GM18511 (cell line): ENCODE measurements around the gene PRAMEF7.
"Not testable (repeated sequence)": the region's sequence is repeated elsewhere in the genome, so short reads cannot be mapped to it uniquely, and the experiment has no call there.

Experiments
- ATAC-seq: cut with Tn5 transposase; IDR thresholded peaks from one replicate; pipeline ENCODE4 v1.9.1; 2021; ENCODE audit warnings: mild to moderate bottlenecking, moderate library complexity; ENCODE audit not compliant: unreplicated experiment

PRAMEF7 gene

GRCh38 chr1:12916310-12916709 is at the start of gene PRAMEF7:
TSS of gene PRAMEF7 (plus strand) at chr1:12916610. CDS start at chr1:12917693, 1,083 bp downstream.
- not testable (repeated sequence) for ATAC-seq

- not testable (repeated sequence) for ATAC-seq
These were observed 38.0 kb upstream of the PRAMEF7 start for GRCh38 chr1:12878453-12878852.

GRCh38 chr1:12886101-12886500 is 30.3 kb upstream of the PRAMEF7 start, which contains the start of gene PRAMEF4:
TSS of gene PRAMEF4 (minus strand) at chr1:12886201. CDS start at chr1:12883394, 2,807 bp downstream.
- ATAC-seq: not testable (repeated sequence)

- not testable (repeated sequence) for ATAC-seq
These were observed 18.2 kb upstream of the PRAMEF7 start, which contains the start of gene PRAMEF10 for GRCh38 chr1:12898170-12898569. TSS of gene PRAMEF10 (minus strand) at chr1:12898270. CDS start at chr1:12895847, 2,423 bp downstream.

- ATAC-seq: not testable (repeated sequence)
These were observed 17.2 kb upstream of the PRAMEF7 start for GRCh38 chr1:12899186-12899585.

- ATAC-seq: not testable (repeated sequence)
These were observed 12.4 kb upstream of the PRAMEF7 start for GRCh38 chr1:12903793-12904572.

- not testable (repeated sequence) for ATAC-seq
These were observed 5.3 kb downstream of the PRAMEF7 start for GRCh38 chr1:12921749-12922148.

- not testable (repeated sequence) for ATAC-seq
These were observed 8.0 kb downstream of the PRAMEF7 start for GRCh38 chr1:12924368-12924767.

GRCh38 chr1:12947480-12947879 is 31.1 kb downstream of the PRAMEF7 start, which contains the start of gene PRAMEF6:
TSS of gene PRAMEF6 (minus strand) at chr1:12947580. CDS start at chr1:12942518, 5,062 bp downstream.
- ATAC-seq: not testable (repeated sequence)
